ENCODE data around the gene RPS2.

Gene RPS2

GRCh38 chr16:1979271-1980029 lies 14.8 kb upstream of the RPS2 start:
- no peak for DNase-seq (ENCODE audit: low read depth)
- no peak overlapping the region for H3K4me3 ChIP-seq (ENCODE audit: low read depth, low read length)
- no peak for TF ChIP-seq CTCF (conservative IDR thresholded peaks at IDR 0.05; ENCODE audit: low read depth, low read length)

DNA sequence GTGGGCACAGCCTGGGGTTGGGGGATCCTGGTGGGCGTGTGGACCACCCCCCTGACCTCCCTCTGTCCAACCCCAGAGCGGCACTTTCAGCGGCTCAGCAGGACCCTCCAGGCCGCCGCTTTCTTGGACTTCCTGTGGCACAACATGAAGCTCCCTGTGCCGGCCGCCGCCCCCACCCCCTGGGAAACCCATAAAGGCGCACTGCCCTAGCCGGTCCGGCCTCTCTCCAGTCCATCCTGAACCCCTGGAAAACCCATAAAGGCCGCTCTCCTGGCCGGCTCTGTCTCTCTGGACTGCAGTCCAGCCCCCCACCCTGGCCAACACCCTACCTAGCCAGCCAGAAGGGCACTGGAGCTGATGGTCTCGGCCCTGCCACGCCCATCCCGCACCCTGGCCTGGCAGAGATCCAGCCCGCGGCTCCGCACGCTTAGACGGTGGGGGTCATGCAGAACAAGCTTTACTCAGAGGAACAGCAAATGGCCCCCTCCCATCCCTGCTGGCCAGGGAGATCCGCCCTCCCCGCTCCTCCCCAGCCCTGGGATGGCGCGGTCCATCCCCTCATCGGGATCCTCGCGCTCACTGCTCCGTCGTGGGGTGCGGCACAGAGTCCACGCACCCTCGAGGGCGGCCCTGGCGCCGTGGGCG lies 14.0 kb upstream of the RPS2 start:
- DNase-seq (ENCODE audit: low read depth): no peak
- no peak for TF ChIP-seq CTCF (conservative IDR thresholded peaks at IDR 0.05; ENCODE audit: low read depth, low read length)
- H3K4me3 ChIP-seq (ENCODE audit: low read depth, low read length): no peak overlapping the region

- DNase-seq (ENCODE audit: low read depth): no peak
- H3K4me3 ChIP-seq (ENCODE audit: low read depth, low read length): no peak overlapping the region
- no peak for TF ChIP-seq CTCF (conservative IDR thresholded peaks at IDR 0.05; ENCODE audit: low read depth, low read length)
These were observed 13.2 kb upstream of the RPS2 start for GRCh38 chr16:1977875-1978268.

- DNase-seq (ENCODE audit: low read depth): no peak
- no peak overlapping the region for H3K4me3 ChIP-seq (ENCODE audit: low read depth, low read length)
- TF ChIP-seq CTCF (conservative IDR thresholded peaks at IDR 0.05; ENCODE audit: low read depth, low read length): no peak
These were observed 12.6 kb upstream of the RPS2 start for GRCh38 chr16:1976951-1977874.

DNA sequence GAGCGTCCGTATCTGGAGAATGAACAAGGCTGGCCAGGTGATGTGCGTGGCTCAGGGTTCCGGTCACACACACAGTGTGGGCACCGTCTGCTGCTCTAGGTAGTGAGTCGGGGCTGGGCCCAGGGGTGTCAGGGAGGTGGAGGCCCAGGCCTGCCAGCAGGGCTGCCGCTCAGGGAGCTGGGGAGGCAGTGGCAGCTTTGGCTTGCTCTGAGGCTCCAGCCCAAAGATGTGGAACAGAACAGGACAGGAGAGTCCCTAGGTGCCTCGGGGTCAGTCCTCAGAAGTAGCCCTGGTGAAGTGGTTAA lies 11.5 kb upstream of the RPS2 start:
- no peak for DNase-seq (ENCODE audit: low read depth)
- H3K4me3 ChIP-seq (ENCODE audit: low read depth, low read length): no peak overlapping the region
- TF ChIP-seq CTCF (conservative IDR thresholded peaks at IDR 0.05; ENCODE audit: low read depth, low read length): no peak

DNA sequence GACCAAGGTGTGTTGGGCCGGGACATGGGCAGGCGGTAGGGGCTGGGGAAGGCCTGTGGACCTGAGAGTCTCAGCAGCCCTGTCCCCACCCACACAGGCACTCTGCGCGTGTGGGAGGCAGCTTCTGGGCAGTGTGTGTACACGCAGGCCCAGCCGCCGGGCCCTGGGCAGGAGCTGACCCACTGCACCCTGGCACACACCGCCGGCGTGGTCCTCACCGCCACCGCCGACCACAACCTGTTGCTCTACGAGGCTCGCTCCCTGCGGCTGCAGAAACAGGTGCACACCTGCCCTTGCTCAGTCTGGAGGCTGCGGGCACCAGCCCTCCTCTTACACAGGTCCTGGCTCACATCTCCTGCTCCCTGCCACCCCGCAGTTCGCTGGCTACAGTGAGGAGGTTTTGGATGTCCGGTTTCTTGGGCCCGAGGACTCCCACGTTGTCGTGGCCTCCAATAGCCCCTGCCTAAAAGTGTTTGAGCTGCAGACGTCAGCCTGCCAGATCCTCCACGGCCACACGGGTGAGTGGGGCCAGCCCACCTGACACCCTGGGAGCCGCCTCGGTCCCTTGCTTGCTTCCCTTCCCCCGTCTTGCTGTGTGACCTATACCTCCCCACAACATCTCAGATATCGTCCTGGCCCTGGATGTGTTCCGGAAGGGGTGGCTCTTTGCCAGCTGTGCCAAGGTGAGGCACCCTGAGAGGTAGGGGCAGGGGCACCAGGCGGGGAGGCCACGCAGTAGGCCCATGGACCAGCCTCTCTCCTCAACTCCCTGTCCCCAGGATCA lies 11.0 kb upstream of the RPS2 start:
- TF ChIP-seq CTCF (conservative IDR thresholded peaks at IDR 0.05; ENCODE audit: low read depth, low read length): no peak
- DNase-seq (ENCODE audit: low read depth): no peak
- H3K4me3 ChIP-seq (ENCODE audit: low read depth, low read length): no peak overlapping the region

Measured in choroid plexus epithelial cell (primary cell).